Erythroblast (primary cell): ENCODE measurements around the gene GPR173.

Source experiments
- DNase-seq, 2 experiments: peaks; one replicate each; lab custom pipeline; 2025; lab: John Stamatoyannopoulos, UW
- GATA1 ChIP-seq: IDR thresholded peaks from 2 replicates; pipeline ENCODE4 v1.6.1; 2011; ENCODE audit warnings: low read depth, mild to moderate bottlenecking, control low read depth, low read length, moderate library complexity
- POLR2A ChIP-seq: IDR thresholded peaks from 2 replicates; pipeline ENCODE4 v1.6.1; 2011; ENCODE audit warnings: mild to moderate bottlenecking, low read length

The GPR173 gene

DNA sequence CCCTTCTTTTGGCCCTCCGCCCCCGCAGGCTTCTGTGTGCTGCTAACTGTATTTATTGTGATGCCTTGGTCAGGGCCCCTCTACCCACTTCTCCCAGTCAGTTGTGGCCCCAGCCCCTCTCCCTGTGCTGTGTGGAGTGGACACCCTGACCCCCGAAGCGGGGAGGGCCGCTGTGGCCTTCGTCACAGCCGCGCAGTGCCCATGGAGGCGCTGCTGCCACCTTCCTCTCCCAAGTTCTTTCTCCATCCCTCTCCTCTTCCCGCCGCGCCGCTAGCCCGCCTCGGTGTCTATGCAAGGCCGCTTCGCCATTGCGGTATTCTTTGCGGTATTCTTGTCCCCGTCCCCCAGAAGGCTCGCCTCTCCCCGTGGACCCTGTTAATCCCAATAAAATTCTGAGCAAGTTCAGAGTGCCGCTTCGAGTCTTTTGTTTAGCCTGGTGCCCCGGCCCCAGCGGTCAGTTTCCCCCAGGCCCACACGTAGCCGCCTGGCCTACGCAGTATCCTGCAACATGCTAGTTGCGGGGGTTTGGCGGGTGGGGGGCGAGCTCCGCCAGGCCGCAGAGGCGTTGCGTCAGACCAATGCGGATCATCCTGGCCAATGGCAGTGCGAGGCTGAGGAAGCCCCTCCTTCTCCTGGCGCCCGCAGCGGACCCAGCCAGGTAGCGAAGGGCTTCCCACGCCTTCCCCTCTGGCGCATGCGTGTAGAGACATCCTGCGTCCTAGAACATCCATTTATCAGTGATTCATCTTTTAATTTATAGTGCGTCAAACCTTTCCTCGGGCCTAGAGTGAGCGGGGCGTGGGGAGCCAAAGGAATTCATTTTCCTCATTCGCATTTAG lies 39.8 kb downstream of the GPR173 start:
- peak in 1 of 2 experiments; percentile 15 for DNase-seq
- TF ChIP-seq POLR2A (no peak), GATA1 (no peak)

DNA sequence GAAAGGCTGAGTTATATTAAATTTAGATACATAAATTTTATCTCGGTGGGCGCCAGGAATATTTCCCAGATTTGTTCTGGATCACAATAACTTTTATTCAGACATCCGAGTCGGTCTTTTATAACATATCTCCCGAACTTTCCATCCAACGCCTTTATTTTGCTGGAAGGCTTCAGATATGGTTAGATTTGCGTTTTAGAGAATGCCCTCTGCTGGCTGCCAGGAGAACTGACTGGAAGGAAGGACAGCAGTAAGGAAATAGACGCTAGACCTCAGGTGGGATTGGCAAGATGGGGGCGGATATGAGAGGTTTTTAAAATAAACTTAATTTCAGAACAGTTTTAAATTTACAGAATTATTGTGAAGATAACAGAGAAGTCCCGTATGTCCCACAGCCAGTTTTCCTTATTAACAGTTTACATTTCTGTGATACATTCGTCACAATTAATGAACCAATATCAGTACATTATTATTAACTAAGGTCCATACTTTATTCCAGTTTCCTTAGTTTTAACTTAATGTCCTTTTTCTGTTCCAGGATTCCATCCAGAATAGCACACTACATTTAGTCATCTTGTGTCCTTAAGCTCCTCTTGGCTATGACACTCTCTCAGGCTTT lies 40.7 kb downstream of the GPR173 start:
- peak; percentile 47 to 67 for DNase-seq
- no peak for TF ChIP-seq POLR2A
- TF ChIP-seq GATA1, result no peak

DNA sequence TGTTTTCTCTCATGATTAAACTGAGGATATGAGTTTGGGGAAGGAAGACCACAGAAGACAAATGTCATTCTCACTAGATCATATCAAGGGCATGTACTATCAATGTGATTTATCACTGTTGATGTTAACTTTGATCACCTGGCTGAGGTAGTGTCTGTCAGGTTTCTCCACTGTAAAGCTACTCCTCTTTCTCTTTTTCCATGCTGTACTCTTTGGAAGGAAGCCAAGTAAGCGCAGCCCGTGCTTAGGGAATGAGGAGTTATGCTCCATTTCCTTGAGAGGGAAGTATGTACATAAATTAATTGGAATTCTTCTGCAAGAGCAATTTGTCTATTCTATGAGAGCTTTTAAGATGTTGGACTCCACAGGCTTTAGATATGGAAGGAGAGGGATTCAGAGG lies 41.3 kb downstream of the GPR173 start:
- no peak for TF ChIP-seq POLR2A
- TF ChIP-seq GATA1, result no peak
- DNase-seq, result no peak

DNA sequence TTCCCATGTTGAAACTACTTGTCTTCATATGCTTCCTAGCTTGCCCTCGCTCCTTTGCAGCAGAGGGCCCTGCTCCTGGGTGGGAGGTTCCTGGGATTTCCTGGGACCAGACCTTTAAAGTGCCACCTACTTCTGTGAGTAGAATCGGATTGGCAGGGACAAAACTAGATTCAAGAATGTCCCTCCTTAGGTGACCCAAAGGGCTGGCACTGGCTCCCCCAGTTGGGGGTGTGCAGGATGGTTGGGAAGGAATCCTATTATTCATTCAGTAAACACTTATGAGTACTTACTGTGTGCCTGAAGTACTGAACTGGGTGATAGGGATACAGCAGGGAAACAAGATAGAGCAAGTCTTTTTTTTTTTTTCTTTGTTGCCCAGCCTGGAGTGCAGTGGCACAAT lies 42.8 kb downstream of the GPR173 start:
- no peak for DNase-seq
- TF ChIP-seq GATA1 (no peak), POLR2A (no peak)

DNA sequence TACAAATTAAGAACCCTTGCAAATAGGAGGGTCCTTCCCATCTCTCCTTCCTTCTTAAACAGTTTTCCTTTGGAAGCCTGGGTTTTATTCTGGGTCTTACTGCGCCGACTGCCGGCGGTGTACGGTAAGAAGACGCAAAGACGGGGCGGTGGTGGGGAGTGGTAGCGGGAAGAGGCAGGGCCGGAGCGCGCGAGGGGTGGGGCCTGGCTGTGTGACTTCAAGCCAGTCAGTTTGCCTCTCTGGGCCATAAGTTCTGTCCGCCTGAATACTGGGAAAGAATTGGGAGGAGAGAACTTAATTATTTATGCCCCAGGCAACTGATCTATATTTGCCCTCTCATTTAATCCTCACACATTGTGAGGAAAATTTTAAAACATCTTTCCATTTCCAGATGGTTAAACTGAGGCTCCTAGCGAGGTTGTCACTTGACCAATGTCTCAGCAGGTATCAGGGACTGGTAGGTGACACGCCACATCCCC lies 44.6 kb downstream of the GPR173 start:
- DNase-seq, result peak; percentile 82 to 86
- TF ChIP-seq GATA1 (no peak), POLR2A (no peak)

DNA sequence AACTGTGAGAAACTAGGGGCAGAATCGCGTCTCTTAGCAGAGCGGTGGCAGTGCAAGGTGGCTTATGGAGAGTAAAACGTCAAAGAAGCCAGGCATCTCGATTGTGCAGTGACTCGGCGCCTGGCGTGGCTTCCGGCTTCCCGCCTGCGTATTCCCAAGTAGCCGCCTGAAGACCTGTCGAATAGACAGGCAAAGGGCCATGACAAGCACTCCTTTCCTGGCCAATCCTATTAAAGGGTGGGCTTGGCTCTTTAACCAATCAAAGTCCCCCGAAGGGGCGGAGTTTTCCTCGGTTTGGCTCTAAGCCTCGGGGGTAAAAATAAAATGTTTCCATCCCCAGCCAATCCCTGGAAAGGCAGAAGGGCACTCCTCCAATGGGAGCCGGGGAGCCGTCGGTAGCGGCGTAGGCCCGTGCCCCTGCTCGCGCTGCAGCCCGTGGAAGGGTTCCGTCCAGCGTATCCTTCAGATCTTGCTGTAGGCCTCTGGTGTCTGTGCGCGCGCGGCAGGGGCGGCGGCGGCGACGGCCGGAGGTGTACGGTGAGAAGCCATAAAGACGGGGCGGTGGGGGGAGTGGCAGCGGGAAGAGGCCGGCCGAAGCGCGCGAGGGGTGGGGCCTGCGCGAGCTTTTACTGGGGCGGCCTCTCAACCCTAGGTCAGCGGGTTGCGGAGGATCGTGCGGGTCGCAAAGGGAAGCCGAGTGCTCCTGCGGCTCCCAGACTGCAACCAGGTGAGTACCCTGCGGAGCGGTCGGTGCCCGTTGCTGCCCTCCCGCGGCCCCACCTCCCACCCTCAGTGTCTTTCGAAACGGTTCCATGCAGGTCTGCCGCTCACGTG lies 45.4 kb downstream of the GPR173 start, which contains the start of gene KANTR:
Gene KANTR, plus strand, starts transcription at position 395 of the 834 bp plus-strand sequence. CDS start 30,131 bp downstream, outside the sequence.
- no peak for TF ChIP-seq GATA1
- peak; percentile 62 for TF ChIP-seq POLR2A

DNA sequence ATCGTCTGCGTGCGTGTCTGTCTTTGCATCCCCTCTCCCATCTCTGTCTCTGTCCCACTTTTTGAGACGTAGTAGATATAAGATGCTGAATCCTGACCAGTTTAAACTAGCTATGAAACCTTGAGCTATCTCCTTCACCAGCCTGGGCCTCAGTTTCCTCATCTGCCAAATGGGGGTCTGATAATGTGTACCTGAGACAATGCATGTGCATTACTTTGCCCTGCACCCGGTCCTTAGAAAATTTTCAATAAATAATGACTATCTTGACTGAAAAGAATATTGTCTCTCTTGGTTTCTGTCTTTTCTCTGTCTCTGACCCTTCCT lies 46.0 kb downstream of the GPR173 start:
- TF ChIP-seq GATA1 (no peak), POLR2A (no peak)
- no peak for DNase-seq

More for the DNA sequence above, 45.4 kb downstream of the GPR173 start, which contains the start of gene KANTR:
- DNase-seq, result peak; percentile 91 to 92

DNA sequence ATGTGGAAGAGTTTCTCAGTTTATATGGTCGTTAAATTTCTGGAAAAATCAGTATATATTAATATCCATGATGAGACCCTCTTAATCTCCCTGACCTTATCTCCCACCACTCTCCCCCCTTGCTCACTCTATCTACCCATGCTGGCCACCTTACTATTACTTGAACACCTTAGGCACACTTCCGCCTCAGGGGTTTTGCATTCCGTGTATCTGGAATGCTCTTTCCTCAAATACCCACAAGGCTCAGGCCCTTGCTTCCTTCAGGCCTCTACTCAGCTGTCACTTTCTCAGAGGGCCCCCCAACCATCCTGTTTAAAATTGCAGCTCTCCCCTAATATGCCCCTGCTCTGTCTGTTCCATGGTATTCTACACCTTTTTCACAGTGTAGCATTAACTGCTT lies 47.2 kb downstream of the GPR173 start:
- no peak for DNase-seq
- TF ChIP-seq GATA1 (no peak), POLR2A (no peak)

DNA sequence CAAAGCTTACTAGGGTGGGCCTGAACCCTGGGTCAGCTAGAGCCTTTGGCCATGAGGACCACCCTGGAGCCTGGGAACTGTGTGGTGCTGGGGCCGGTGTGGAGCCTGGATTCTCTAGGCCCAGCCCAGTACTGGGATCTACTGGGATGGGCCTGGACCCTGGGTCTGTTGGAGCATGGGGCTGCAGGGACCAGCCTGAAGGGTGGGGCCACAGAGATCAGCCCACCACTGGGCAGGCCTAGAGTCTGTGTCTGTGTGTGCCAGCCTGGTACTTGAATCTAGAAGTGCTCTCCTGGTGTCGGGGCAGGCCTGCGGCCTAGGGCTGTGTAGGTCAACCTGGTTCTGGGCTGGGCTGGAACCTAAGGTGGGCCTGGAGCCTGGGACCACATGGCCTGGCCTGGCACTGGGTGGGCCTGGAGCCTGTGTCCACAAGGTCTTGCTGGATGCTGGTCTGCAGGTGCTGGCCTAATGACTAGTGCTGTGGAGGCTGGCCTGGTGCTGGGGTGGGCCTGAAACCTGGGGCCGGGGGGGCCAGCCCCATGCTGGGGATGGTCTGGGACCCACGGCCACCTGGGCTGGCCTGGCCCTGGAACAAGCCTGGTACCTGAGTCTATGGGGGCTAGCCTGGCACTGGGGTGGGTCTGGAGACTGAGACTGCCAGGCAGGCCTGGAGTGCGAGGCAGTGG lies 66.4 kb downstream of the GPR173 start:
- TF ChIP-seq GATA1, result no peak
- TF ChIP-seq POLR2A, result no peak
- DNase-seq, result no peak

DNA sequence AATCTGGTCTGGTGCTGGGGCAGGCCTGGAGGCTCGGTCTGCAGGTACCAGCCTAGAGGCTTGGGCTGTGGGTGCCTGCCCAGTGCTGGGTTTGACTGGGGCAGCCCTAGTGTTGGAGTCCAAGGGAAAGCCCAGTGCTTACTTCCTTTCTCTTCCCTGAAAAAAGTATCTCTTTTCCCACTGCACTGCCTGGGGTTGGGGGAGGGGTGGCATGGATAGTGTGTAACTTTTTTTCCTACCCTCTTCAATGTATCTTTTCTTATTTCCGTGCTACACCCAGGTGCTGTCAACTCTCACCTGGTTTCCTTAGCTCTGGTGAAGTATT lies 66.9 kb downstream of the GPR173 start:
- no peak for DNase-seq
- no peak for TF ChIP-seq POLR2A

DNA sequence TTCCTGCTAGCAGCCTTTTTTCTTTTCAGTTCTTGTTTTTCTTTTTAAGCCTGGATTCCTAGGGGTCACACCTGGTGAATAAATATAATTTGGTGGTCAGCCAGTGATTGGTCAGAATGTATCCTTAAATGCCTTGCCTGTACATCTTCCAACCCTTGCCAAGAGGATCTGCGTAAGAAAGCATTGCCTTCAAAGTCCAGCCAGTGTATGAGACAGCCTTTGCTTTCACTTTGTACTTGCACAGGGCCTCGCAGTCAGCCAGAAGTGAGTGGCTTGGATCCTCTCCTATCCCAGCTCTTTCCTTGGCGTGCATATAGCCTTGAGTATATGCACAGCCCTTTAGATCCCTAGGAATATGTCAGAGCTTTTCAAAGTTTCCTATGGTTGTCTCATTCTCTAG lies 67.5 kb downstream of the GPR173 start:
- TF ChIP-seq GATA1, result no peak
- TF ChIP-seq POLR2A, result no peak
- no peak for DNase-seq

DNA sequence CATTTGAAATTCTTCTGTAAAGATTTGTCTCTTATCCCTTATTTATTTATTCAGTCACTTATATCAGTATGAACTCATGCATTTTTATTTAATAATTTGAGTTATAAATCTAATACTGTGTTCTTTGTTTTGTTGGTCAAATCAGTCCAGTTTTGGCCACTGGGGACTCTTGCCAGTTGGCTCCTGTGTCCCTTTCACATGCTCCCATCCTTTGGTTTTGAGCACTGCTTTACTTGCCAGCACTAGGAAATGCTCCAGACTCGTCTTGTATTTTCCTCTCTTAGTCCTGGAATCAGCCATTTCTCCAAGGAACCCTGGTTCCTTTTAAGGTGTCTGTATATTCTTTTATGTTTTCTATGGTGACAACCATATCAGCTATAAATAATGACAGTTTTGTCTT lies 73.4 kb downstream of the GPR173 start:
- TF ChIP-seq GATA1 (no peak), POLR2A (no peak)
- no peak for DNase-seq

DNA sequence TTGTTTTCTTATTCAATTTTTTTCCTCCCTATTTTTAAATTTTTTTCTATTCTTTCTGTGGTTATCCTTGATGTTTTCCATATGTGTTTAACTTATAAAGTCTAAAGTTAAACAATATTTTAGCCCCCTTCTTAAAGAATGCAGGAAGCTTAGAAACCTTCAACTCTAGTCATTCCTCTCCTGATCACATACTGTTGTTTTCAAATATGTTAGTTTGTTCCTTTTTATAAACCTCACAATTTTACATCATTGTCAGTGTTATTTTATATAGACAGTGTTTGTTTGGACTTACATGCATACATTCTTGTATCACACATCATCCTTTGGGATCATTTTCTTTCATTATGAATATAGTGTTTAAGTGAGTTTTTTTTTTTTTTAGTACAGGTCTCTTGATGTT lies 76.9 kb downstream of the GPR173 start:
- TF ChIP-seq GATA1 (no peak), POLR2A (no peak)
- DNase-seq, result no peak
